Smooth muscle cell (in vitro differentiated cells): ENCODE data around the gene LEO1. TPM values are rescaled to one million over a fixed set of nuclear protein-coding genes. Genes with fewer than 3 reads are reported as not detected.

Source experiments
- DNase-seq: peaks from one replicate; lab custom pipeline; 2025; ENCODE audit not compliant: unreplicated experiment; lab: John Stamatoyannopoulos, UW
- H2AFZ ChIP-seq: fragments of 200-600 bp; sonication (generic); 2 replicates; pipeline ENCODE4 v1.6.0; 2016; ENCODE audit warnings: antibody characterized with exemption, low read depth, mild to moderate bottlenecking
- H3F3A ChIP-seq: fragments of 200-600 bp; sonication (generic); 2 replicates; pipeline ENCODE4 v1.6.0; 2017; ENCODE audit warnings: antibody characterized with exemption, low read depth
- H3K27ac ChIP-seq: fragments of 200-600 bp; sonication (generic); 2 replicates; pipeline ENCODE4 v1.5.1; 2016; ENCODE audit warnings: low read depth, mild to moderate bottlenecking
- H3K27me3 ChIP-seq: fragments of 200-600 bp; sonication (generic); 2 replicates; pipeline ENCODE4 v1.6.1; 2016; ENCODE audit warnings: low read depth, mild to moderate bottlenecking
- H3K36me3 ChIP-seq: fragments of 200-600 bp; sonication (generic); 2 replicates; pipeline ENCODE4 v1.5.1; 2016; ENCODE audit warnings: low read depth
- H3K4me1 ChIP-seq: fragments of 200-600 bp; sonication (generic); 2 replicates; pipeline ENCODE4 v1.5.1; 2016; ENCODE audit warnings: low read depth
- H3K4me2 ChIP-seq: fragments of 200-600 bp; sonication (generic); 2 replicates; pipeline ENCODE4 v1.6.0; 2016; ENCODE audit warnings: mild to moderate bottlenecking
- H3K4me3 ChIP-seq: fragments of 200-600 bp; sonication (generic); 2 replicates; pipeline ENCODE4 v1.5.1; 2016; ENCODE audit warnings: mild to moderate bottlenecking
- H3K79me2 ChIP-seq: fragments of 200-600 bp; sonication (generic); 2 replicates; pipeline ENCODE4 v1.6.0; 2016; ENCODE audit warnings: low read depth, mild to moderate bottlenecking
- H3K9ac ChIP-seq: fragments of 200-600 bp; sonication (generic); 2 replicates; pipeline ENCODE4 v1.6.0; 2016; ENCODE audit warnings: low read depth
- H3K9me3 ChIP-seq: fragments of 200-600 bp; sonication (generic); replicated peaks from 2 replicates; pipeline ENCODE4 v1.5.1; 2016; ENCODE audit warnings: low read depth
- H4K20me1 ChIP-seq: fragments of 200-600 bp; sonication (generic); 2 replicates; pipeline ENCODE4 v1.6.0; 2016; ENCODE audit warnings: low read depth
- CTCF ChIP-seq: fragments of 200-600 bp; sonication (generic); IDR thresholded peaks from 2 replicates; pipeline ENCODE4 v1.5.1; 2017; ENCODE audit warnings: borderline replicate concordance, mild to moderate bottlenecking, antibody characterized with exemption; ENCODE audit not compliant: insufficient read depth, poor library complexity, severe bottlenecking
- WGBS: methylation state at CpG from one replicate; pipeline ENCODE4 v1.1.7; 2016; ENCODE audit warnings: low lambda C conversion rate; 5-methylcytosine and 5-hydroxymethylcytosine counted together
- polyA plus RNA-seq: library from polyadenylated mRNA; unstranded; fragments of >200 nt; fragmentation: Nextera tagmentation; extraction: Ambion mirVana; gene quantifications from 2 replicates; pipeline ENCODE4 v1.2.1, GENCODE V29; 2016
- total RNA-seq: library from RNA; depleted of rRNA; stranded (reverse); fragments of >200 nt; gene quantifications from 2 replicates; pipeline ENCODE4 v1.2.3, GENCODE V29; 2014

The LEO1 gene
- total and polyA plus RNA-seq, 2 experiments from 2014 or later: 20.5 to 26.6 TPM

- Histone ChIP-seq H3K79me2 (no peaks in the 10 kb centered on the region), H2AFZ (no peak overlapping the region), H3K27ac (no peak overlapping the region), H3K9ac (no peak overlapping the region), H3K4me3 (no peak overlapping the region), H3F3A (peaks cover 5% of the 10 kb centered on the region), H4K20me1 (no peaks in the 10 kb centered on the region), H3K9me3 (no peaks in the 10 kb centered on the region), H3K4me1 (no peaks in the 10 kb centered on the region), H3K4me2 (no peak overlapping the region), H3K27me3 (no peaks in the 10 kb centered on the region), H3K36me3 (no peaks in the 10 kb centered on the region)
- DNase-seq: no peak
- no peak for TF ChIP-seq CTCF
- WGBS: 87% methylated on average over 2 of the region's 2 CpGs
Measured at GRCh38 chr15:52002351-52002750, 30.8 kb upstream of the LEO1 start.

- Histone ChIP-seq H3K27ac (no peak overlapping the region), H3F3A (no peaks in the 10 kb centered on the region), H2AFZ (no peak overlapping the region), H3K4me1 (no peaks in the 10 kb centered on the region), H3K27me3 (no peaks in the 10 kb centered on the region), H3K4me3 (no peak overlapping the region), H3K36me3 (no peaks in the 10 kb centered on the region), H3K79me2 (no peaks in the 10 kb centered on the region), H3K4me2 (no peak overlapping the region), H3K9me3 (no peaks in the 10 kb centered on the region), H4K20me1 (no peaks in the 10 kb centered on the region), H3K9ac (no peak overlapping the region)
- no peak for DNase-seq
- WGBS: 100% methylated on average over 1 of the region's 1 CpG
- no peak for TF ChIP-seq CTCF
Measured at GRCh38 chr15:51992953-51993352, 21.4 kb upstream of the LEO1 start.

GRCh38 chr15:51991141-51991540 is 19.6 kb upstream of the LEO1 start:
- Histone ChIP-seq H2AFZ (no peak overlapping the region), H3K4me2 (no peak overlapping the region), H3K9me3 (no peaks in the 10 kb centered on the region), H3K27me3 (no peaks in the 10 kb centered on the region), H3K4me1 (no peaks in the 10 kb centered on the region), H3K9ac (no peak overlapping the region), H3K4me3 (no peak overlapping the region), H3F3A (no peaks in the 10 kb centered on the region), H3K27ac (no peak overlapping the region), H4K20me1 (no peaks in the 10 kb centered on the region), H3K79me2 (no peaks in the 10 kb centered on the region), H3K36me3 (no peaks in the 10 kb centered on the region)
- TF ChIP-seq CTCF: no peak
- WGBS: 96% methylated on average over 4 of the region's 4 CpGs
- DNase-seq: no peak

- Histone ChIP-seq H3K4me2 (no peak overlapping the region), H3K27ac (no peak overlapping the region)
- no peak for TF ChIP-seq CTCF
Measured at GRCh38 chr15:51982770-51983103, 11.2 kb upstream of the LEO1 start.

More at GRCh38 chr15:51982770-51983103, 11.2 kb upstream of the LEO1 start:
- Histone ChIP-seq H3K36me3 (no peaks in the 10 kb centered on the region), H3K79me2 (no peaks in the 10 kb centered on the region), H3K9me3 (no peaks in the 10 kb centered on the region), H3K4me3 (no peak overlapping the region), H2AFZ (no peak overlapping the region), H3K9ac (no peak overlapping the region), H3K27me3 (no peaks in the 10 kb centered on the region), H4K20me1 (no peaks in the 10 kb centered on the region), H3K4me1 (no peaks in the 10 kb centered on the region), H3F3A (no peaks in the 10 kb centered on the region)
- no peak for DNase-seq
